C1 segment of cervical spinal cord (tissue), 14 donors: ENCODE results near the gene CDC73.

Experiments
- DNase-seq, 14 donors: peaks; one replicate each; lab custom pipeline; 2025; lab: John Stamatoyannopoulos, UW

The CDC73 gene

DNA sequence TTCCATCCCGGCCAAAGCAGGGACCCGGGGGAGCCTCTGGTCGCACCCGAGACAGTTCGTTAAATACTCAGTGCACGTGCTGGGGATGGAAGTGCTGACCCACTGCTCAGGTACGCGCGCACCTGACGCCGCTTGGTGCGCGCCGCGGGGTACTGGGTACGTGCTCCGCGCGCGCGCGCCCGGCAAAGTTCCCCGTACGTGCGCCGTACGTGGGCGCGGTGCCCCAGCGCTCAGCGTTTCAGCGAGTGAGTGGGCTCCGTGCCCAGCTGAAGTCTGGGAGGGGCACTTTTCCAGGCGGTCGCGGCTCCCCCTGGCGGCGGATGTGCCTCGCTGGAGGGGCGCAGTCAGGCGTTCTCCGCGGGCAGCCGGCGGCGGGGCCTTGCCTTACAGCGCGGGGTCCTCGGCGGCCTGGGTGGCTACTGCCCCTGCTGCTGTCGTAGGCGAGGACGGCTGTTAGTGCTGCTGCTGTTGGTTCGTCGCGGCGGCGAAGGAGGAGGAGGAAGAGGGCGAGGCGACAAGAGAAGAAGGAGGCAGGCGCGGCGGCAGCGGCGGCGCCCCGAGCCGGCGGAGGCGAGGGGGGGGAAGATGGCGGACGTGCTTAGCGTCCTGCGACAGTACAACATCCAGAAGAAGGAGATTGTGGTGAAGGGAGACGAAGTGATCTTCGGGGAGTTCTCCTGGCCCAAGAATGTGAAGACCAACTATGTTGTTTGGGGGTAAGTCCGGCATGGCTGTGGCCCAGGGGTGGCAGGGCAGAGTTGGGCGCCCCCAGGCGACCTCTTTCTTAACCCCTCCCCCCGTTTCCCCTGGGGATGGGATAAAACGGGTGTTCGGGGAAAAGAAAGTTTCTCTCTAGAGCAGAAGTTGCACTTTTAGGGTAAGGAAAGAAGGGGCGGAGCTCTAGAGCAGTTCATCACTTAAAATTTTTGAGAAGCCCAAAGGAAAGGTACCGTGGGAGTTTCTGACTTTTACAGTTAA is at the start of gene CDC73:
CDC73 (plus strand) TSS at position 416 of the 978 bp plus-strand sequence; CDS start at position 586, 170 bp downstream.
- DNase-seq, result peak; percentile 60 to 99 (median 94)

DNA sequence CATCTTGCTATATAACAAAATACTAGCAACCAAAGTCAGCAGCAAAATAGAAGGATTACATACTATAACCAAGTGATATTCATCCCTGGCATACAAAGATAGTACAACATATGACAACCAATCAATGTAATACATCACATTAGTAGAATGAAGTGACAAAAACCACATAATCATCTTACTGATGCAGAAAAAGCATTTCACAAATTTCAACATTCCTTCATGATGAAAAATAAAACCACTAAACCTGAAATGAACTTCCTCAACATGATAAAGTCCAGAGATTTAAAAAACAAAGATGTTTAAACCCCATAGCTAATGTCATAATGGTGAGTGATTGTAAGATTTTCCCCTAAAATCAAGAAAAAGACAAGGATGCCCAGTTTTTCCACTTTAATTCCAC is 43.8 kb upstream of the CDC73 start:
- DNase-seq, result no peak

DNA sequence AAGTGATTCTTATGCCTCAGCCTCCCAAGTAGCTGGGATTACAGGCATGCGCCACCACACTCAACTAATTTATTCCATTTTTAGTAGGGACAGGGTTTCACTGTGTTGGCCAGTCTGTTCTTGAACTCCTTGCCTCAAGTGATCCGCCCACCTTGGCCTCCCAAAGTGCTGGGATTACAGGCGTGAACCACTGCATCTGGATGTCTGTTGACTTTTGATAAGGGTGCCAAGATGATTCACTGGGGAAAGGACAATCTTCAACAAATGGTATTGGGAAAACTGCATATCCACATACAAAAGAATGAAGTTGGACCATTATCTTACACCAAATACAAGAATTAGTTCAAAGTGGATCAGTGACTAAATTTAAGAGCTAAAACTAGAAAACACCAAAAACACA is 42.6 kb upstream of the CDC73 start:
- no peak for DNase-seq

DNA sequence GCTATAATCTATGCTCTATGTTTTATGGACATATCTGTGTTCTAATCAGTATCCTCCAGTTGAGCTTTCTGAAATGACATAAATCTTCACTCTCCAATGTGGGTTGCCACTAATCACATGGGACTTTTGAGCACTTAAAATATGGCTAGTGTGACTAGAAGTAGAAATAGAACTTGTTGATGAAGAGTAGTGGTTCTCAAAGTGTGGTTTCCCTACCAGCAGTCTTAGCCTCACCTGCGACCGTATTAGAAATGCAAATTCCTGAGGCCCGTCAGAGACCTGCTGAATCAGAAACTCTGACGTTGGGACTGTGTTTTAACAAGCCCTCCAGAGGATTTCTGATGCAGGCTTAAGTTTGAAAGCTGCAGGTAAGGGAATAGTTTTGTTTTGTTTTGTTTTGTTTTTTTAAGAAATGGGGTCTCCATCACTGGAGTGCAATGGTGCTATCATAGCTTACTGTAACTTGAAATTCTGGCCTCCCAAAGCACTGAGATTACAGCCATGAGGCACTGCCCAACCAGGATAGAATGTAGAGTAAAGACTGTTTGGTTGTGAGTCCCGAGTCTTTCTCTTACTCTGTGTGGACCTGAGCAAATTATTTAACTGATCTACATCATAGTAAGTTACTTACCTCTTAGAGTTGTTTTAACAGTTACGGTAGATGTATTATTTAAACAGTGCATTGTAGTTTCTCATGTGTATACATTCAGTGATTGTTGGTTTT is 38.3 kb upstream of the CDC73 start:
- no peak for DNase-seq

DNA sequence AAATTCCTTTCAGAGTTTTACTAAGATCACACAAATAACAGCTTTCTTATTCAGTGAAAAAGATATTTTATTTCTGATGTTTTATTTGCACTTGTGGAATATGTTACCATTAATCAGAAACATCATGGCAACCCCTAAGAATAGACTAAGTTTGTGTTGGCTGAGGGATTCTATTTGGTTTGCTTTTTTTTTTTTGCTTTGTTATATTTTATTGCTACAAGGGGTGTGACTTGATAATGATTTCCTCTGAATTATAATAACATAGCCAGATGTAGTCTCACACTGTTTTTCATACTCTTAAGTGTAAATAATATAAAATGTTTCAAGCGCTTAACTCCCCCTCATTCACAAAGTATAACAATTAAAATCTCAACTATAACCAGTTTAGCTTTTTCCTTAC is 36.6 kb upstream of the CDC73 start:
- DNase-seq, result no peak

DNA sequence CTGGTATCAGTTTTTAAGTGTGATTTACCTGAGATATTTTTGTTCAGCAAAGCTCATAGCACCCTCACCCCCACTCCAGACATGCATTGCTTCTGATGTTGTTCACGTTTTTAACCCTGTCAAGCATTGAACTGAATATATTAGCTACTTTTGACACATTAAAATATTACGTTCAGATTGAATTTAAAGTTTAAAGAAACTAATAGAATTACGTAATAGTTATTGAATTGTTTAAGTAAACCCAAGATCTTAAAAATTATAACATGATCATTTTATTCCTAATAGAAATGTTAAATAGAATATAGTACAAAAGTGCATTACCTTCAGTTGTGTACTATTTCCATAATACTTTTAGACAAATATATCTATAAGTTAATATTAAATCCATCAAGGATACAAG is 35.5 kb upstream of the CDC73 start:
- DNase-seq, result no peak

DNA sequence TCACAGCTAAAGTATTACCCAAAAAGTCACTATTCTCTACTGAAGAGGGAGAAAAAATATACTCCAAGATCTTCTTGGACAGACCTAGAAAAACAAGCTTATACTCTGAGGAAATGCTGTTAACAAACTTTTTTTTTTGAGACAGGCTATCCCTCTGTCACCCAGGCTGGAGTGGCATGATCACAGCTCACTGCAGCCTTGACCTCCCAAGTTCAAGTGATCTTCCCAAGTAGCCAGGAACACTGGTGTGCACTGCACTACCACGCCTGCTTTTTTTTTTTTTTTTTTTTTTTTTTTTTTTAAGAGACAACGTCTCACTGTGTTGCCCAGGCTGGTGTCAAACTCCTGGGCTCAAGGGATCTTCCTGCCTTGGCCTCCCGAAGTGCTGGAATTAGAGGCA is 33.9 kb upstream of the CDC73 start:
- DNase-seq, result no peak

DNA sequence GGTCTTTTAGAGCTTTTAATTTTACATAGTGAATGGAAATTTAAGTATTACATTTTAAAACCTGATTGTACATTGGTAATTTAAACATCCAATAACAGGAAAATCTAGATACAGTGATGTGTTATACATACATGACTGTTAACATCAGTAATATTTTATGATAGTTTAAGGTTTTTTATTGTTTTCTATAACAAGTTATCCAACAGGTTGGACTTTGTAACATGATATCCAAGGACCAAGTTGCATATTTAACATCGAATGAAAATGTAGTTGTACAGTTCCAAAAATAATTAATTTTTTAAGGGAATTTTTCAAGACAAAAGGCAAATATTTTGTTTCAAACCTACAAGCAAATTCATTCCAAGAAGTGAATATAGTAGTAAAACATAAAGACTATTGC is 31.0 kb upstream of the CDC73 start:
- no peak for DNase-seq

DNA sequence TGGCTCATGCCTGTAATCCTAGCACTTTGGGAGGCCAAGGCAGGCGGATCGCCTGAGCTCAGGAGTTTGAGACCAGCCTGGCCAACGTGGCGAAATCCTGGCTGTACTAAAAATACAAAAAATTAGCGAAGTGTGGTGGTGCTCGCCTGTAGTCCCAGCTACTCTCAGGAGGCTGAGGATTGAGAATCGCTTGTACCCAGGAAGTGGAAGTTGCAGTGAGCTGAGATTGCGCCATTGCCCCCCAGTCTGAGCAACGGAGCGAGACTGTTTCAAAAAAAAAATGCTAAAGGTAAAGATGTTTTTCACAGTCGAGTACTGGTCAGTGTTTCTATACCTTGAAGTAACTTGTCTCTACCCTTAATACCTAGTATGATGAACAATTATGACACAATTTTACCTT is 27.7 kb upstream of the CDC73 start:
- DNase-seq, result no peak

DNA sequence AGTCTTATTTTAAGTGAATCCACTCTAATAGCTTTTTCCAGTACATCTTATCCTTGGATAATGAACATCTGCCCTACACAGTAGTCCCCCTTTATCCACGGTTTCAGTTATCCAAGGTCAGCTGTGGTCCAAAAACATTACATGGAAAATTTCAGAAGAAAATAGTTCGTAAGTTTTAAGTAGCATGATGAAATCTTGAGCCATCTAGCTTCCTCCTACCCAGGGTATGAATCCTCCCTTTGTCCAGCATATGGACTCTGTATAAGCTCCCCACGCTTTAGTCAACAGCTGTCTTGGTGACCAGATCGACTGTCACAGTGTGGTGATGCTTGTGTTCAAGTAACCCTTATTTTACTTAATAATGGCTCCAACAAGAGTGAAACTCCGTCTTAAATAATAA is 19.2 kb upstream of the CDC73 start:
- DNase-seq, result no peak

DNA sequence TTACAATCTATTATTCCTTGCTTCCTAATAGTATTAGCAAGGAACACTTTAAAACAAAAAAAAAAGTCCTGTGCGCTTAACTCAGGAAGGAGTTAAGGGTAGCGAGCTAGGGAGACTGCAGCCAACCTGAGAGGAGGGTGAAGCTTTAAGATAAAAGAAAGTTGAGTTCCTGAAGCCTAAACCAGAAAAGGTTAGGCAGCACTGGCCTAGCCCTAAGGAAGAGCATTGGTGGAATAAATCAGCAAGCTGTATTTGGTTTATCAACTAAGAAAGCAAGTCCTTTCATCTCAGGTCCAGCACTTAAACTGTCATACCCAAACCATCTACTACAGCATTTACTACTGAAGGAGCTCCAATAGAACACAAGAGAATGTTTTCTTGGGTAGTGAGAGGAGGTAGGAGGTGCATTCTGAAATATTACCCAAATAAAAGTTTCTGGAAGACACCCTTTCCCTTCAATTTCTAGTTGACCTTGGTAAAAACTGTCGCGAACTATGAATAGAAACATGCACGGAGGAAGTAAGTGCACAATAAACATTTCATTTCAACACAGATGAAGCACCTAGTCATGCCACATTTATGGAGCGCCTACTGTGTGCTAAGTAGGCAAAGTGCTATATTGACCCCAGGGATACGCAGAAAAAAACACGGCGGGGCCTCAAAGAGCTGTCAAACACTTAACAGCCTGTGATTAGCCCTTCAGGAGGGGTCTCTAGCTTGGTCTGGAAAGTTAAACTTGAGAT is 17.9 kb upstream of the CDC73 start:
- no peak for DNase-seq

DNA sequence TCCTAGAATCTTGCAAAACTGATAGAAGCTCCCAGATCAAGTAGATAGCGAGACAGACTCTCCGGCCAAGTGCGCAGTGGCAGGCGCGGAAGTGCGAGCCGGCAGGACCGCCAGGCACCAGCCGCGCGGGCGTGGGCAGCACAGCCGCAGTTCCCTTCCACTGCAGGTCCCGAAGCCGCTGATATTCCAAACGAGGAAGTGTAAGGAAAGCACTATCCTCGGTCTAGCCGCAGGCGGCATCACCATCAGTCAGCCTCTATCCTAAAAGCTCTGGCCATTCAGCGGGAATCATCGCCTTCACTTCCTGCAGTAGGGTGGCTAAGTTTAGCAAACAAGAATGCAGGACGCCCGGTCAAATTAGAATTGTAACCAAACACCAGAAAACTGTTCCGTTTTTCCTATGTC is 17.3 kb upstream of the CDC73 start:
- peak in 11 of 14 donors; percentile 21 to 73 (median 49) for DNase-seq

DNA sequence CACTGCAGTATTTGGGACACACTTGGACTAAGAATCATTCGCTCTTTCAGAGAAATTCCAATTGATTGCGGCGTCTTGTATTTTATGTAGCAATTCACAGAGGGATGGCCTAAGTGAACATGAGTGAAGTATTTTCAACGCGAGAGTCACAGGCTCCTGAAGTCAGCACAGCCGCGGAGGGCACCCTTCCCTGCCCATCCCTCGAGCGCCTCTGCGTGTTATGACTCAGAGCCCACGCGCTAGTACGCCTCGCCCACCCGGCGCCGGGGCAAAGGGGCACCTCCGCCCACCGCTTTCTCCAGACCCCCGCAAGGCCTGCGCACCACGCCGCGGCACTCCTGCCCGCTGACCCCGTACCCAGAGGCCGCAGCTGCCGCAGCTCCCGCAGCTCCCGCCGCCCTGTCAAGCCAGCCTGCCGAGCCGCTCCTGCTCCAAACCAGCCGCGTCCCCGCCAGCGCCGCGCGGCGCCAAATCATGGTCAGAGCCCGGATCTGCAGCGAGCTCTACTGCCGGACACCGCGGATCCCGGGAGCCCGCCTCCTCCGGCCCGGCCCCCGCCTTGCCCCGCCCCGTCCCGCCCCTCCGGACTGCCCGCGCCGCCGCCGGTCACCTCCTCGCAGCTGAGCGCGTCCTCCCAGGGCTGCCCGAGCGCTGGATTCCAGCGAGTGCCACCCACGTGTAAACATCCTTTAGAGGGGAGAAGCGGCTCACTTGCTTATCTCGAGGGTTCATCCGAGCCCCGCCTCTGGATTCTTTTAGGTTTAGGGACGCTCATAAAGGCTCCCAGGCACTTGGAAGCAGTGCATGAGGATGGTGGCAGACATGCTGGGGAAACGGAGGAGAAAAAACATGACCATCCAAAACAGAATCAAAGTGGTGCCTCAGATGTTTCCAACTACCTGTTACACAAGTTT is 16.7 kb upstream of the CDC73 start, which contains the start of gene GLRX2:
GLRX2 (minus strand) TSS at position 508 of the 914 bp plus-strand sequence; CDS start at position 476, 32 bp downstream.
- DNase-seq, result peak; percentile 59 to 94 (median 85)

DNA sequence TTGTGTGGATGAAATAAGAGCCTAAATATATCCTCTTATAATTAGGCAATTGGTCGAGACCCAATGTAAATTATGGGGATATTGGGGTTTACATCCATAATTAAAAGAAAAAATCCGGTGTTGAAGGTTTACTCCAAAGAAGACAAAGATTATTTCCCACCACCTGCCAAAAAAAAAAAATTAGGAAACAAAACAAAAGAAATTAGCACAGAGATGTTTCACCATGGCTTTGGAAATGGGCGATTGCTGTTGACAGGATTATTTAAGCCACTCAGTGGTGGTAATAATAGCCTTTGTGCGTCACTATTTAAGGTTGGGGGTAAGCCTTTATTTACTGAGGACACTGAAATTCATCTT is 16.0 kb upstream of the CDC73 start:
- DNase-seq, result no peak

DNA sequence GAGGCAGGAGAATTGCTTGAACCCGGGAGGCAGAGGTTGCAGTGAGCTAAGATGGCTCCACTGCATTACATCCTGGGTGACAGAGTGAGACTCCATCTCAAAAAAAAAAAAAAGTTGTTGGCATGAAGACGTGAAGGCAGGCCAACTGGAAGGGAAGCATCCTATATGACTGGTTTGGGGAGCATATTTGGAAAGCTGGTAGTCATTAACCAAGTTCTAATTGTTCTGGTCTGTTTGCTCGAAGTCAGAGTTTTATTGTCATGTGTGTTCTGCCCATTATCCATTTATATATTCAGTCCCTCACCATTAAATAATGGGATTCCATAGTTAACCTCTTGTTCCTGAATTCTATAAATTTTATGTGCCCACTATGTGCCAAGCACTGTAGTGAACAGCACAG is 13.4 kb upstream of the CDC73 start:
- DNase-seq, result no peak

DNA sequence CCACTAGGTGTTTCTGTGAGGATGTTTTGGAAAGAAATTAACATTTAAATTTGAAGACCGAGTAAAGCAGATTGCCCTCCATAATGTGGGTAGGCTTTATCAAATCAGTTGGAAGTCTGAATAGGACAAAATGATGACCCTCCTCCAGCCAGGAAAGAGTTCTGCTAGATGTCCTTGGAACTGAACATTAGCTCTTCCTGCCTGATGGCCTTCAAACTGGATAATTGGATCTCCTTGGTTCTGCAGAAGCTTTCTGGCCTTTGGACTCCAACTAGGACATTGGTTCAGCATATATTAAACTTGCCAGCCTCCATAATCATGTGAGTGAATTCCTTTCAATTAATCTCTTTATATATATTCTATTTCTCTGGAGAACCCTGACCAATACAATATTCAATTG is 12.2 kb upstream of the CDC73 start:
- DNase-seq, result no peak

DNA sequence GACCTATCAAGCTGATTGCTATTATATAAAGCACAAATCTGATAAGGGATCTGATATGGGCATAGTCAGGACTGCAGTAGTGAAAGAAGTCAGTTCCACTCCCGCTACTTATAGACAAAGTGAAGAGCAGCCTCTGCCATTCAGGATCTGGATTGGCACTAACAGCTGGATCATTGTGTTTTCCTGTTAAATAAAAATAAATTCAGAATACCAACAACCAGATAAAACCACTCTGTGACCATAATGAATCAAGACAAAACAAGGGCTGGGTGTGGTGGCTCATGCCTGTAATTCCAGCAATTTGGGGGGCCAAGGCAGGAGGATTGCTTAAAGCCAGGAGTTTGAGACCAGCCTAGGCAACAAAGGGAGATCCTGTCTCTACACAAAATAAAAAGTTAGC is 11.6 kb upstream of the CDC73 start:
- DNase-seq, result no peak

DNA sequence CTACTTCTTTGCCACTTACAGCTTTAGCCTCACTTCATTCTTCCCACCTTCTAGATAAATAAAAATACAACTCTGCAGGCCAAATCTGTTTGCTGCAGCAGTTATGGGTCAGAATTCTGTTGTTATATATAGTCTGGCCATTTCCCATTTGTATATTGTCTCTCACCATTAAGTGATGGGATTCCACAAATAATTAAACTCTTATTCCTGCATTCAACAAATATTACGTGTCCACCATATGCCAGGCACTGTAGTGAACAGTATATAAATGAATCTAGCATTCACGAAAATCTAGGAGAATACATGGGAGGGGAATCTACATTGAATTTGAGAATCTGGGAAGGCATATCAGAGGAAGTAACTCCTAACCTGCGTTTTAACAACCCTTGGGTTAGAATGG is 11.0 kb upstream of the CDC73 start:
- no peak for DNase-seq

DNA sequence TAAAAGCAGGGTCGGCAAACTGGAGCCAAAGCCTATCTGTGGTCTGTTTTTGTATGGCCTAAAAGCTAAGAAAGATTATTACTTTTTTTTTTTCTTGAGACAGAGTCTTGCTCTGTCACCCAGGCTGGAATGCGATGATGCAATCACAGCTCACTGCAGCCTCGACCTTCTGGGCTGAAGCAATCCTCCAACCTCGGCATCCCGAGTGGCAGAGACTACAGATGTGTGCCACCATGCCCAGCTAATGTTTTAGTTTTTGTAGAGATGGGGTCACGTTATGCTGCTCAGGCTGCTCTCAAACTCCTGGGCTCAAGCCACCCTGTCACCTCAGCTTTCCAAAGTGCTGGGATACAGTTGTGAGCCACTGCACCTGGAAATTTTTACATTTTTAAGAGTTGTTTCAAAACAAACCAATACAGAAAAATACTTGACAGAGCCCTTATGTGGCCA is 10.2 kb upstream of the CDC73 start:
- no peak for DNase-seq

DNA sequence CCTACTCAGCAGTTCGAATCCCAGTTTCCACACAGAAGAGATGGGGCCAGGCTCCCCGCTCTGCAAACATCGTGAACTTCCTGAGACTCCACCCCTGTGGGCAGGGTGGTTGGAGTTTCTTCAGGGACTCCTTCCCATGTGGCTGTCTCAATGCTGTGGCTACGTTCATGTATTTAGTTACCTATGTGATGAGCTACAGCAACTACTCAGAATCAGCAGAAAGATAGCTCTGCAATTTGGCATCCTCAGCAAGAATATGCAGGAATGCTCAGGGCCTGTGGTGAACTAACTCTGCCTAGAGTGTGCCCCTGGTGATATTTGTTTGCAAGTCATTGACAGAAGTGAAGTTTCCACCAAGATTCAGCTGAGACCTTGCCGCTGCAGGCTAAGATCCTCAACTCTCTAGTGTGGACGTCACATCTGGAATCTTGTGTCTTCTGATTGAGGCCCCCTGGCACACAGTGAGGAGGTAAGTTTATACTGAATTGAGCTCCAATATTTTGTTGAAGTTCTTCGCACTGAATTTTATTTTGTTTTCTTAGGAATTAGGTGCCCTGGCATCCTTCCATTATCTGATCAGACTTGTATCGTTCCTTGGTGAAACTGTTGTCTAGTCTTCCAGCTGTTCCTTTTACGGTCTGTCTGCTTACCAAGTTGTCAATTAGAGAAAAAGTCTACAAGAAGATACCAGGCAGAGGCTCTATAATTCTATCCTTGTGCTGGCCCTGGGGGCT is 8.4 kb upstream of the CDC73 start:
- no peak for DNase-seq
